GM18867 (cell line): Measurements from ENCODE around the gene SCN10A.

ENCODE experiments used
- ATAC-seq: cut with Tn5 transposase; IDR thresholded peaks from one replicate; pipeline ENCODE4 v1.9.1; 2021; ENCODE audit warnings: mild to moderate bottlenecking, moderate library complexity; ENCODE audit not compliant: unreplicated experiment

SCN10A gene

DNA sequence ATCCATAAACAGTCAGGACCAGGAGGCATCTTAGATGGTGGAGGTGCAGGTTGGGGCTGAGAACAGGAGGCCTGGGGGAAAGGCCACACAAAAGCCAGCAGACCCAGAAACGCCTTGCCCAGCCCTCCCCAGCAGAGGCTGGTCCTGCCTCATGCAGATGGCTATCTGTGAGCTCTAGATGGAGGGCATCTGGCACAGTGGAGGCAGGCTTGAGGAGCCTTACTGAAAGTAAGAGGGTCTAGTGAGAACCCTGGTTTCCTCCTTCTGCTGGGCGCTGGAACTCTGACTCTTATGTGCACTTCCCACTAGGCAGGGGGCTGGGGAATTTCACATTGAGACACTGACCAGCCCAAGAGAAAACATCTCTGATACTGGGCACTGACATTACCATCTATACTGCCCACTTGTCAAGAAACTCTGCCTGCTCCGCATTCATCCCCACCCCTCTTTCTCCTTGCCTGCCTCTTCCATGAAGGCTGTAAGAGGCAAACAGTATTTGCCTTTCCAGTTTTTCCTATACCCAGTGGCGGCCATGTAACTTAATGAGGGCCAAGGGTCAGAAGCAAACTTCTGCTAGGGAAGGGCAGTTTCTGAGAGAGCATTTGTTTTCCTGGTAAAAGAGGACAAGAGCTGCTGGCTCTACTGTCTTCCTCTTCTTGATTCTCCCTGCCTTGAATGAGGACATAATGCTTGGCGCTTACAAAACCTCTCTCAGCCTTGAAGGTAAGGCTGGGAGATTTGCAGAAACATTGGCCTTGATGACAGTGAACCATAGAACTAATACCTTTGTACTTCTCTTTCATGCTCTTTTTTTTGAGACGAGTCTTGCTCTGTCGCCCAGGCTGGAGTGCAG, 162.1 kb downstream of the SCN10A start:
- no peak for ATAC-seq

DNA sequence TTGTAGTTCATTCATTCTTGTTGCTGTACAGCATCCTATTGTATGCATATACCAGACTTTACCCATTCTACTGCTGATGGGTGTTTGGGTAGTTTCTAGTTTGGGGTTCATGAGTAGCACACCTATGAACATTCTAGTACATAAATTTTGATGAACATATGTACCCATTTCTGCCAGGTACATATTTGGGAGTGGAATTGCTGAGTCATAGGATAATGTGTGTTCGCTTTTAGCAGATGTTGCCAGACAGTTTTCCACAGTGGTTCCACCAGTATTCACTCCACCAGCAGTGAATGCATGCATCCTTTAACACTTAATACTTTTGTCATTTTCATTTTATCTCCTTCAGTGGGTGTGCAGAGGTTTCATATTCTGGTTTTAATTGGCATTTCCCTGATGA, 163.1 kb downstream of the SCN10A start:
- ATAC-seq: no peak

DNA sequence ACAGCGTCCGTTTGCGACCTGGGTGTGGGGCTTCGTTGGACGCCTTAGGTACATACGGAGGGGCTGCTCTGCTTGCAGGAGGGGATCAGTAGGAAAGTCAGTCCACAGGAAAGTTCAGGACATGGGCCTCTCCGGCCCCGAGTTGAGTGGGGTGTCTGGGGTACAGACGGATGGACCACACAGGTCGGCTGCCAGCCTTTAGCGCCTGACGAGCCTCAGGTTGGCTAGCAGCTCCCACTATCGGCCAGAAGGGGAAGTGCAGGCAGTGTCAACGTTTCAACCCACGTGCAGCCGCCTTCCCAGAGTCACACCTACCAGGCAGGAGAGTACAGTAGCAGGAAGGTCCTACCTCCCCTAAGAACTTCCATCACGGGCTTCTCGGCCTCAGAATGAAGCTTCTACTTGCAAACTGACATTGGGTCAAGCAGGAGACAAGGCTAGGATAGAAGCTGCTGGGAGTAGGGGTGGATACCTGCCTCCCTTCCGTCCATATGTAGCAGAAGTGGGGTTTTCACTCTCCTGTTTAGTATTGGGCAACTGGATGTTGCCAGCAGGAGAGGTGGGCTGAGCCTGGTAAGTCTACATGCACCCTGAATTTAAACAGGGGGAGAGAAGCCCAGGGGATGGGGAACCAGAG, 164.7 kb downstream of the SCN10A start:
- peak; percentile 65 for ATAC-seq

DNA sequence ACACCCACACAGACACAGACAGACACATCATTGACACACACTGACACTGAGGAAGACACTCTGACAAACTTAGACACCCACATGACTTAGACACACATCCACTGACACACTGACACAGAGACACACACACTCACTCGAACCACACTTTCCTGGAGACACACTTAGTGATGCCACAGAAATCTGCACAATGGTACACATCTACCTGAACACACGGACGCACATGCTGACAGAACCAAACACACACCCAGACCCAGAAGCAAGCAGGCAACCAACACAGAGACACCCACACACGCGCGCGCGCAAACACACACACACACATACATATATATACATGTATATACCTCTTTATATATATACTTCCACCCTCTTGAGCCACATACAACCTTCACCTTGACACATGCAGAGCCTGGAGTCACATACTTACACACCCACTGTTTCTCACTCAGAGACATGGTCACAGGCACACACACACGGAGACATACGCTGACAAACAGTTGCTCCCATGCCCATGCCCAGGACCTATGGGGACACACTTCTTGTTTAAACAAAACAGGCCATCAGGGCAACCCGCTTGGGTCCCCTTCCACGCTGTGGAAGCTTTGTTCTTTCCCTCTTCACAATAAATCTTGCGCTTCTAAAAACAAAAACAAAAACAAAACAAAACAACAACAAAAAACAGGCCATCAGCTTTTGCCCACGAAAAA, 165.6 kb downstream of the SCN10A start:
- no peak for ATAC-seq

DNA sequence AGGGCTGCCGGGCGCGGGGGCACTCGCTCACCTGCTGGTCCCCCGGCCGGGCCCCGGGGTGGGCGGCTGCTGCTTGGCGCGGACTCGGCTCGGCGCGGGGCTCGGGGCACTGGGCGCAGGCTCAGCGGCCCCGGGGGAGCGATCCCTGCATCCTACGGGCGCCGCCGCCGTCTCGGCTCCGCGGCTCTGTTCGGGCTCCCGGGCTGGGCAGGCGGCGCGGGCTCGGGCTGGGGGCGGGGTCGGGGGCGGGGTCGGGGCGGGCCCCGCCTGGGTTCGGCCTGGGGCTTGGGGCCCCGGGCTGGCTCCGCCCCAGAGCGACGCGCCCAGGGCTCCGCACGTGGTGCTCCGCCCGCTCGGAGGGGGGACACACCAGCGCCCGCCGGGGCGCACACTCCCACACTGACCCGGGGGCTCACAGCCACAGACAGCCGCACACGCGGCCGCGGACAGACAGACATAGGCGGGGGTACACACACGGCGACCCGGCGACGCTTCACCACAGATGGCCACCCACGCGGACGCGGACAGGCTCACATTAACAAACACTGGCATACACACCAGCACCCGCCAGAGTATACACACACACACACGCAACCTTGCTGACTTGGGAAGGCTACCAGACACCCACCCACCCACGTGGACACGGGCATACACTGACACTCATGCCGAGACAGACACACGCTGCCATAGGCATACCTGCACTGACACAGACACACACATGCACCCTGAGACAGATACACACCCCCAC, 166.3 kb downstream of the SCN10A start, which contains the start of gene SCN5A:
SCN5A (minus strand) TSS at position 188 of the 748 bp plus-strand sequence. CDS start 16,380 bp downstream, outside the sequence.
- peak; percentile 67 for ATAC-seq

DNA sequence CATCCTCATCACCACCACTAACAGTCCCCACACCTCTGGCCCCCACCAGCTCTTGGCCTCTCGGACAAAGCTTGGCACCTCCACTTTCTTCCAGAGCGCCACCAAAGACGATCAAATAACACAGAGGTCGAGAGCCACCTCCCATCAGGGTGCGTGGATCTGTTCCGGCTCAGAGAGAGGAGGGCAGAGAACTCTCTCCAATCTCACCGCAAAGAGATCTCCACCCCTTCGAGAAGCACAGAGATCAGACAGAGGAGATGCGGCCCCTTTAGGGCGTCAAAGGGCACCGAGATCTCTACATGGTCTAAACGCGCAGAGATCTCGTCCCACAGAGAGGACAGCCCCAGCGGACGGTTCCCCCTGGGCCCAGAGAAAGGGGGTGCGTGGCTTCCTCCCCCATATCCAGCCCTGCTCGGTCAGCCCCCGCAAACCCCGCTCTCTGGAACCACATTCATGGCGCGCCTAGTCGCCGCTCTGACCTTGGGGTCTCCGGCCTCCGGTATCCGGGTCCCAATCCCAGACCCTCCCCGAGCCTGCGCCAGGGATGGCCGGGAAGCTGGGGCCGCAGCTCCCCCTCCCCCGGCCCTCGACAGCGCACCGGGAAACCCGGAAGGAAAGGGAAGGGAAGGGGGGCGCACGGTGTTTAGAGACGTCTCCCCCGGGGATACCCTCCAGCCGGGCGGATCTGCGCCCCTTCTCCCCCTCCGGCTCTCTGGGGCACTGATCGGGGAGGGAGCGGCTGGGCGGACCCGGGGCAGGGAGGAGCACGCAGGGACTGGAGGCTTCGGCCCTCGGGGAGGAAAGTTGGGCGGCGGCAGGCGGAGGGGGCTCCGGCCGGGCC, 167.1 kb downstream of the SCN10A start:
- ATAC-seq: peak; percentile 12

DNA sequence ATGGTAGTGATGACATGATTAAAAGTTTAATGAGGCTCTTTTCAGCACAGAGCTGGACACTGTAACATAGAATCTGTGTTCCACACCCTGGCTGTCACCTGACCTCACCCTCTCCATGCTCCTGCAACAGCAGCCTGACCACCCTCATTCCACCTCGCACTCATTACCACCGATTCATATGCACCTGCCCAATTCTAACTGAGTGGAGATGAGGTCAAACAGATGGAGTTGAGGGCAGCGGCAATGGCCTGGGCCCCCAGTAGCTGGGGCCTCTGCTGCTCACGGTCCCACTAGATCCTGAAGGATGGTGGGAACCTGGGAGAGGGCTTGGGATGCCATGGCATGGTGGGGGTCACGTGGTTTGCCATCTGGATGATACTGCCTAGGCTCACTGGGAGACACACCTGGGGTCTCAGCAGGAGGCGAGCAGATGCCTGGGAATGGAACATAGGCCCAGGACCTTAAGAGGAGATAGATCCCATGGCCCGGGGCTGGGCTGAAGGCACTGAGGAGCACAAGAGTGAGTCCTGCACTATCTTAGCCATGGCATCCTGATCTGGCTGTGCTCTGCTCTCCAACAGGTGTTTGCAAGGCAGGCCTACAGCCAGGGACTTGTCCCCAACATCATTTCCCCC, 167.9 kb downstream of the SCN10A start:
- no peak for ATAC-seq

DNA sequence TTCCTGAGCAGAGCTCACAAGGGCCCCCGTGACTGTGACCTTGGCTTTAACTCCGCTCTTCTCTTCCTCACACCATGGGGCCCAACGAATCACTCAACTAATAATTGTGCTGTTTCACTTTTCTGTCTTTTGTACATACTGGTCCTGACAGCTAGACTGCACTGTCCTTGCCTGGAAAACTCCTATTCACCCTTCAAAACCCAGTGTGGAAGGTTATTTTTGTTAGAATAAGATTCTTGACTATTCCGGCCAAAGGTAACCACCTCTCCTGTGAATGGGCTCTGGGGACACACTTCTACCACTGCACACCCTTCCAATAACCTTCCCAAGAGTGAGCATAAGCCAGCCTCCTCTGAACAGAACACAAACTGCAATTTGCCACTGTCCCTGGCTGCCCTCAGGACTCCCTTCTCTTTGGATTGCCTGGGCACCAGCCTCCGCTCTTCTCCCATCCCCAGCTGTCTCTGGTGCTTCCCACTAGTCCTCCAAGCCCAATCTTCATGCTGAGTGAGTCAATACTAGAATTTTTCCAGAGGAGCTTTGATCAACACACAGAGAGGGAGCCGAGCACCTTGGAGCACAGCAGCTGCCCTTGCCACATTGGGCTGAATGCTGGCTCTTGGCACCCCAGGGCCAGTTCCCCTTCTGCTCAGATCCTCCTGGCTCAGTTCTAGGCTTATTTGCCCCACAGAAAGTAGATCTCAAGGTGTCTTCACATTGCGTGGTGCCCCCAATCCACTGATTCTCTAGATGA, 168.6 kb downstream of the SCN10A start:
- ATAC-seq: no peak
